ENCODE measurements around the gene MRPL12. TPM values are rescaled to one million over a fixed set of nuclear protein-coding genes. Genes with fewer than 3 reads are reported as not detected.
A peak's percentile ranks its signal among the peaks of the same experiment; 100 is the strongest.

Gene MRPL12
- total RNA-seq, 1 donor from 2014 or later: 57.7 TPM

- no peaks in the 10 kb centered on the region for H3K36me3 Mint-ChIP-seq (ENCODE audit: unreplicated experiment)
- H3K27ac Mint-ChIP-seq (ENCODE audit: unreplicated experiment): peak overlapping the region; percentile 98
- DNase-seq: peak; percentile 78
- peak overlapping the region; percentile 95 for H3K4me3 Mint-ChIP-seq (ENCODE audit: unreplicated experiment)
- no peak for TF ChIP-seq CTCF (IDR thresholded peaks at IDR 0.05; ENCODE audit: partially characterized antibody, unreplicated experiment)
- peaks cover 7% of the 10 kb centered on the region for H3K9me3 Mint-ChIP-seq (ENCODE audit: unreplicated experiment)
- peaks cover 10% of the 10 kb centered on the region for H3K4me1 Mint-ChIP-seq (ENCODE audit: low read depth, unreplicated experiment)
- H3K27me3 Mint-ChIP-seq (ENCODE audit: unreplicated experiment): peaks cover 10% of the 10 kb centered on the region
These were observed 10.6 kb downstream of the MRPL12 start for GRCh38 chr17:81713556-81714411.

- Mint-ChIP-seq H3K27me3 (ENCODE audit: unreplicated experiment) (peaks cover 10% of the 10 kb centered on the region), H3K36me3 (ENCODE audit: unreplicated experiment) (no peaks in the 10 kb centered on the region), H3K4me3 (ENCODE audit: unreplicated experiment) (peak overlapping the region; percentile 64), H3K27ac (ENCODE audit: unreplicated experiment) (peak overlapping the region; percentile 98), H3K4me1 (ENCODE audit: low read depth, unreplicated experiment) (peaks cover 10% of the 10 kb centered on the region), H3K9me3 (ENCODE audit: unreplicated experiment) (peaks cover 7% of the 10 kb centered on the region)
- no peak for DNase-seq
- no peak for TF ChIP-seq CTCF (IDR thresholded peaks at IDR 0.05; ENCODE audit: partially characterized antibody, unreplicated experiment)
These were observed 11.4 kb downstream of the MRPL12 start for GRCh38 chr17:81714412-81715106.

DNA sequence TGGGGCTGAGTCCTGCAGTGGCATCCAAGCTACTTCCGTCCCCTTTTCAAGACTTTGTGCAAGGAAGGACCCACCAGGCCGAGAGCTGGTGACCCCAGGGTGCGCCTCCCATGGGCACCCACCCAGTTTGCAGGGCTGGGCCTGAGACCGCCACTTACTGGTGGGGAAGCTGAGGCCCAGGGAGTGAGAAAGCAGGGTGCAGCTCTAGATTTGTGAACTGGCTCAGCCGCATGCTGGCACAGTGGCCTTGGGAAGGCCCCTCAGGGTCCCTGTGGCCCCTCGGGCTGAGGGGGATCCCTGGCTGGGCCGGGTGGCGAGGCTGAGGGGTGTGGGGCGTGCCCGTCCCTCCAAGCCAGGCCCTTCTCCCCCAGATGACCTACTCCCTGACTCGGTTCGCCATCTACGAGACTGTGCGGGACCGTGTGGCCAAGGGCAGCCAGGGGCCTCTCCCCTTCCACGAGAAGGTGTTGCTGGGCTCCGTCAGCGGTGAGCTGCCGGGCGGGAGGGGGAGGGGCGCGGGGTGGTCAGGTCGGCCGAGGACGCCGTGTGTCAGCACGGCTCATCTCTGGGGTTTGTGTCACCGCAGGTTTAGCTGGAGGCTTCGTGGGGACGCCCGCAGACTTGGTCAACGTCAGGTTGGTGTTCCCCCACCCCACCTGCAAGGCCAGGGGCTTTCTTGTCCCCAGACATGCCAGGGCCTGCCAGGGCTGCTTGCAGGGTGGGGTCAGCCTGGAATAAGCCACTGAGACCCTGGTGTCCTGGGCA is 12.1 kb downstream of the MRPL12 start:
- Mint-ChIP-seq H3K27me3 (ENCODE audit: unreplicated experiment) (peaks cover 10% of the 10 kb centered on the region), H3K9me3 (ENCODE audit: unreplicated experiment) (peaks cover 4% of the 10 kb centered on the region), H3K4me1 (ENCODE audit: low read depth, unreplicated experiment) (peaks cover 7% of the 10 kb centered on the region), H3K36me3 (ENCODE audit: unreplicated experiment) (no peaks in the 10 kb centered on the region), H3K4me3 (ENCODE audit: unreplicated experiment) (no peak overlapping the region), H3K27ac (ENCODE audit: unreplicated experiment) (peak overlapping the region; percentile 52)
- no peak for TF ChIP-seq CTCF (IDR thresholded peaks at IDR 0.05; ENCODE audit: partially characterized antibody, unreplicated experiment)
- no peak for DNase-seq

GRCh38 chr17:81715872-81716673 is 12.9 kb downstream of the MRPL12 start:
- no peak for DNase-seq
- TF ChIP-seq CTCF (IDR thresholded peaks at IDR 0.05; ENCODE audit: partially characterized antibody, unreplicated experiment): no peak
- no peak overlapping the region for H3K27ac Mint-ChIP-seq (ENCODE audit: unreplicated experiment)
- H3K4me3 Mint-ChIP-seq (ENCODE audit: unreplicated experiment): no peak overlapping the region
- no peaks in the 10 kb centered on the region for H3K36me3 Mint-ChIP-seq (ENCODE audit: unreplicated experiment)
- peaks cover 3% of the 10 kb centered on the region for H3K9me3 Mint-ChIP-seq (ENCODE audit: unreplicated experiment)
- peaks cover 8% of the 10 kb centered on the region for H3K27me3 Mint-ChIP-seq (ENCODE audit: unreplicated experiment)
- H3K4me1 Mint-ChIP-seq (ENCODE audit: low read depth, unreplicated experiment): peaks cover 5% of the 10 kb centered on the region
